ENCODE results near the gene CYP51A1.
A peak's percentile ranks its signal among the peaks of the same experiment; 100 is the strongest.
"Not testable (repeated sequence)": the region's sequence is repeated elsewhere in the genome, so short reads cannot be mapped to it uniquely, and the experiment has no call there.

Gene CYP51A1

DNA sequence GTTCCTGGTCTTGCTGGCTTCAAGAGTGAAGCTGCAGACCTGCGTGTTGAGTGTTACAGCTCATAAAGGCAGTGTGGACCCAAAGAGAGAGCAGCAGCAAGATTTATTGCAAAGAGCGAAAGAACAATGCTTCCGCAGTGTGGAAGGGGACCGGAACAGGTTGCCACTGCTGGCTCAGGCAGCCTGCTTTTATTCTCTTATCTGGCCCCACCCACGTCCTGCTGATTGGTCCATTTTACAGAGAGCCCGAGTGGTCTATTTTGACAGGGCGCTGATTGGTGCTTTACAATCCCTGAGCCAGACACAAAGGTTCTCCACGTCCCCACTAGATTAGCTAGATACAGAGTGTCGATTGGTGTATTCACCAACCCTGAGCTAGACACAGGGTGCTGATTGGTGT, 8.5 kb upstream of the CYP51A1 start:
- H3K79me1 ChIP-seq (replicated peaks; ENCODE audit: low read length, poor library complexity, severe bottlenecking); H2AK5ac ChIP-seq (ENCODE audit: low read length, severe bottlenecking); H3K4me1 ChIP-seq (ENCODE audit: control insufficient read depth, insufficient read depth, low read depth, low read length); H4K91ac ChIP-seq (ENCODE audit: low read length); H2AFZ ChIP-seq (ENCODE audit: low read depth, low read length); H3K27me3 ChIP-seq (ENCODE audit: control insufficient read depth in 1 of 2, insufficient read depth in 1 of 2, low read length in 2 of 2); H3K9ac ChIP-seq (ENCODE audit: low read length); H2BK120ac ChIP-seq (ENCODE audit: low read depth, low read length); H2BK12ac ChIP-seq (ENCODE audit: low read length in 2 of 2); H3K4me3 ChIP-seq (ENCODE audit: insufficient read depth in 1 of 2, low read depth in 1 of 2, low read length in 2 of 2); H3K4me2 ChIP-seq (ENCODE audit: low read length, poor library complexity, severe bottlenecking); H2BK5ac ChIP-seq (ENCODE audit: low read depth, low read length, poor library complexity, severe bottlenecking); H3K36me3 ChIP-seq (ENCODE audit: control insufficient read depth in 1 of 2, insufficient read depth in 2 of 2, low read depth in 1 of 2, low read length in 2 of 2); H3K23ac ChIP-seq (ENCODE audit: low read length in 2 of 2); H2BK15ac ChIP-seq (ENCODE audit: low read depth, poor library complexity, severe bottlenecking); H3K4ac ChIP-seq (ENCODE audit: low read depth in 1 of 2, low read length in 2 of 2); H3K14ac ChIP-seq (ENCODE audit: low read length in 2 of 2); H4K8ac ChIP-seq (ENCODE audit: low read length); DNase-seq; H3K18ac ChIP-seq (ENCODE audit: low read depth in 1 of 2, low read length in 2 of 2); H3K9me3 ChIP-seq (ENCODE audit: control insufficient read depth, low read length); H3K27ac ChIP-seq (ENCODE audit: low read length, poor library complexity, severe bottlenecking): not testable (repeated sequence)
- 98% methylated on average over 9 of the region's 9 CpGs for WGBS

- H2BK5ac ChIP-seq (ENCODE audit: low read depth, low read length, poor library complexity, severe bottlenecking): no peak overlapping the region
- no peak overlapping the region for H3K4ac ChIP-seq (ENCODE audit: low read depth in 1 of 2, low read length in 2 of 2)
- H3K9ac ChIP-seq (ENCODE audit: low read length): no peak overlapping the region
- H2BK15ac ChIP-seq (ENCODE audit: low read depth, poor library complexity, severe bottlenecking): no peak overlapping the region
- no peak overlapping the region for H4K8ac ChIP-seq (ENCODE audit: low read length)
- H3K27ac ChIP-seq (ENCODE audit: low read length, poor library complexity, severe bottlenecking): no peak overlapping the region
- no peaks in the 10 kb centered on the region for H3K36me3 ChIP-seq (ENCODE audit: control insufficient read depth in 1 of 2, insufficient read depth in 2 of 2, low read depth in 1 of 2, low read length in 2 of 2)
- H2BK120ac ChIP-seq (ENCODE audit: low read depth, low read length): no peak overlapping the region
- no peaks in the 10 kb centered on the region for H3K4me1 ChIP-seq (ENCODE audit: control insufficient read depth, insufficient read depth, low read depth, low read length)
- H3K4me3 ChIP-seq (ENCODE audit: insufficient read depth in 1 of 2, low read depth in 1 of 2, low read length in 2 of 2): no peak overlapping the region
- no peak overlapping the region for H3K4me2 ChIP-seq (ENCODE audit: low read length, poor library complexity, severe bottlenecking)
- H3K9me3 ChIP-seq (ENCODE audit: control insufficient read depth, low read length): no peaks in the 10 kb centered on the region
- H4K91ac ChIP-seq (ENCODE audit: low read length): no peak overlapping the region
- no peak overlapping the region for H3K18ac ChIP-seq (ENCODE audit: low read depth in 1 of 2, low read length in 2 of 2)
- H3K14ac ChIP-seq (ENCODE audit: low read length in 2 of 2): no peak overlapping the region
- no peak overlapping the region for H3K23ac ChIP-seq (ENCODE audit: low read length in 2 of 2)
- DNase-seq: no peak
- no peaks in the 10 kb centered on the region for H3K27me3 ChIP-seq (ENCODE audit: control insufficient read depth in 1 of 2, insufficient read depth in 1 of 2, low read length in 2 of 2)
- H2BK12ac ChIP-seq (ENCODE audit: low read length in 2 of 2): no peak overlapping the region
- no peak overlapping the region for H2AFZ ChIP-seq (ENCODE audit: low read depth, low read length)
- no peaks in the 10 kb centered on the region for H3K79me1 ChIP-seq (replicated peaks; ENCODE audit: low read length, poor library complexity, severe bottlenecking)
- H2AK5ac ChIP-seq (ENCODE audit: low read length, severe bottlenecking): no peak overlapping the region
- 93% methylated on average over 3 of the region's 7 CpGs for WGBS
Observed at GRCh38 chr7:92141161-92141560, 6.9 kb upstream of the CYP51A1 start.

DNA sequence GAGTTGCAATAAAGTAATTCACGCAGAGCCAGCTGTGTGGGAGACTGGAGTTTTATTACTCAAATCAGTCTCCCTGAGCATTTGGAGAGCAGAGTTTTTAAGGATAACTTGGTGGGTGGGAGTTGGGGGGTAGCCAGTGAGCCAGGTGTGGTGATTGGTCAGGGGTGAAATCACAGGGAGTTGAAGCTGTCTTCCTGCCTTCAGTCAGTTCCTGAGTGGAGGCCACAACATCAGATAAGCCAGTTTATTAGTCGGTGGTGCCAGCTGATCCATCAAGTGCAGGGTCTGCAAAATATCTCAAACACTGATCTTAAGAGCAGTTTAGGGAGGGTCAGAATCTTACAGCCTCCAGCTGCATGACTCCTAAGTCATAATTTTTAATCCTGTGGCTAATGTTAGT, 3.3 kb upstream of the CYP51A1 start:
- Histone ChIP-seq H3K27me3 (ENCODE audit: control insufficient read depth in 1 of 2, insufficient read depth in 1 of 2, low read length in 2 of 2) (no peaks in the 10 kb centered on the region), H2AK5ac (ENCODE audit: low read length, severe bottlenecking) (no peak overlapping the region), H3K18ac (ENCODE audit: low read depth in 1 of 2, low read length in 2 of 2) (no peak overlapping the region), H2AFZ (ENCODE audit: low read depth, low read length) (no peak overlapping the region), H3K4me3 (ENCODE audit: insufficient read depth in 1 of 2, low read depth in 1 of 2, low read length in 2 of 2) (no peak overlapping the region), H3K79me1 (replicated peaks; ENCODE audit: low read length, poor library complexity, severe bottlenecking) (no peaks in the 10 kb centered on the region), H3K4me2 (ENCODE audit: low read length, poor library complexity, severe bottlenecking) (no peak overlapping the region), H4K8ac (ENCODE audit: low read length) (no peak overlapping the region), H2BK15ac (ENCODE audit: low read depth, poor library complexity, severe bottlenecking) (no peak overlapping the region), H3K4ac (ENCODE audit: low read depth in 1 of 2, low read length in 2 of 2) (no peak overlapping the region), H2BK120ac (ENCODE audit: low read depth, low read length) (no peak overlapping the region), H2BK5ac (ENCODE audit: low read depth, low read length, poor library complexity, severe bottlenecking) (no peak overlapping the region), H2BK12ac (ENCODE audit: low read length in 2 of 2) (no peak overlapping the region), H3K23ac (ENCODE audit: low read length in 2 of 2) (no peak overlapping the region), H4K91ac (ENCODE audit: low read length) (no peak overlapping the region), H3K9me3 (ENCODE audit: control insufficient read depth, low read length) (no peaks in the 10 kb centered on the region), H3K4me1 (ENCODE audit: control insufficient read depth, insufficient read depth, low read depth, low read length) (no peaks in the 10 kb centered on the region), H3K9ac (ENCODE audit: low read length) (no peak overlapping the region), H3K36me3 (ENCODE audit: control insufficient read depth in 1 of 2, insufficient read depth in 2 of 2, low read depth in 1 of 2, low read length in 2 of 2) (no peaks in the 10 kb centered on the region), H3K14ac (ENCODE audit: low read length in 2 of 2) (no peak overlapping the region), H3K27ac (ENCODE audit: low read length, poor library complexity, severe bottlenecking) (no peak overlapping the region)
- DNase-seq: peak; percentile 55
- WGBS: 17% methylated on average over 2 of the region's 2 CpGs

- Histone ChIP-seq H3K9me3 (ENCODE audit: control insufficient read depth, low read length) (no peaks in the 10 kb centered on the region), H3K18ac (ENCODE audit: low read depth in 1 of 2, low read length in 2 of 2) (peak overlapping the region; percentile 84 to 89), H3K4me3 (ENCODE audit: insufficient read depth in 1 of 2, low read depth in 1 of 2, low read length in 2 of 2) (peak overlapping the region; percentile 94 to 95), H3K4me1 (ENCODE audit: control insufficient read depth, insufficient read depth, low read depth, low read length) (no peaks in the 10 kb centered on the region), H2BK120ac (ENCODE audit: low read depth, low read length) (no peak overlapping the region), H3K9ac (ENCODE audit: low read length) (peak overlapping the region; percentile 98), H3K79me1 (replicated peaks; ENCODE audit: low read length, poor library complexity, severe bottlenecking) (no peaks in the 10 kb centered on the region), H3K4ac (ENCODE audit: low read depth in 1 of 2, low read length in 2 of 2) (peak overlapping the region in 1 of 2 experiments; percentile 53), H2BK5ac (ENCODE audit: low read depth, low read length, poor library complexity, severe bottlenecking) (no peak overlapping the region), H3K14ac (ENCODE audit: low read length in 2 of 2) (no peak overlapping the region), H3K36me3 (ENCODE audit: control insufficient read depth in 1 of 2, insufficient read depth in 2 of 2, low read depth in 1 of 2, low read length in 2 of 2) (peaks cover 0 to 14% of the 10 kb centered on the region in 2 experiments), H2AFZ (ENCODE audit: low read depth, low read length) (no peak overlapping the region), H2BK12ac (ENCODE audit: low read length in 2 of 2) (no peak overlapping the region), H3K23ac (ENCODE audit: low read length in 2 of 2) (no peak overlapping the region), H2BK15ac (ENCODE audit: low read depth, poor library complexity, severe bottlenecking) (no peak overlapping the region), H4K91ac (ENCODE audit: low read length) (no peak overlapping the region), H4K8ac (ENCODE audit: low read length) (peak overlapping the region; percentile 45), H2AK5ac (ENCODE audit: low read length, severe bottlenecking) (no peak overlapping the region), H3K4me2 (ENCODE audit: low read length, poor library complexity, severe bottlenecking) (peak overlapping the region; percentile 60), H3K27ac (ENCODE audit: low read length, poor library complexity, severe bottlenecking) (peak overlapping the region; percentile 50), H3K27me3 (ENCODE audit: control insufficient read depth in 1 of 2, insufficient read depth in 1 of 2, low read length in 2 of 2) (no peaks in the 10 kb centered on the region)
- peak; percentile 66 for DNase-seq
- WGBS: 44% methylated on average over 16 of the region's 21 CpGs
Observed at GRCh38 chr7:92135052-92135889, 994 bp upstream of the CYP51A1 start.
